ENCODE data around the gene PRH2. TPM values are rescaled to one million over a fixed set of nuclear protein-coding genes. Genes with fewer than 3 reads are reported as not detected.

Gene PRH2
- not detected for total RNA-seq

DNA sequence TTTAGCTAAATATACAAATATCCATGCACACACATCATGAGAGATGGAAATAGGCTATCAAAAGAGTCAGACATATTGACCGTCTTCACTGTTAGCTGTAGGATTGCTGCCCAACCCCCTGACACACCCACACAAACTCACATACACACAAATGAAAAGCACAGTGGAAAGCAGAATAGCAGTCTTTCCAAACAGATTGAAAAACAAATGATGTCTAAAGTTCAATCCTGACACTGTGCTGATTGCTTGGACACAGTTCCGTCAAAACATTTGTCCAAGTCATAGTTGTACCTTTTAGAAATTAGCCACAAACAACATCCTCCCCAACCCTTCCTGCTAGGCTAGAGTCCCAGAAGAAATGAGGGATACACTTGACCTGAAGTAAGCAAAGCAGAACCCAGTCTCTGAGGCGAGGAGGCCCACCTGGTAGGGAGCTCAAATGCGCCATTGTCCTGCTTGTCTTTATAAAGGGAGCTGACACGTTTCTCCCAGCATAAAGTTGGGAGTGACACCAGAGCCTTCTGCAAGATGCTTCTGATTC lies at the start of gene PRH2:
TSS of gene PRH2 (plus strand) at position 491 of the 541 bp plus-strand sequence. CDS start at position 529, 38 bp downstream.
- H3K4me3 ChIP-seq (ENCODE audit: low read length in 3 of 3): no peak within 1 kb of the TSS
- H3K27me3 ChIP-seq (ENCODE audit: control insufficient read depth in 3 of 3, insufficient read depth in 3 of 3, low read length in 3 of 3): no peaks in the 10 kb centered on the region
- H3K36me3 ChIP-seq (ENCODE audit: control insufficient read depth in 3 of 3, insufficient read depth in 3 of 3, low read length in 3 of 3): no peaks in the 10 kb centered on the region
- no peaks in the 10 kb centered on the region for H3K4me1 ChIP-seq (ENCODE audit: control insufficient read depth in 3 of 3, insufficient read depth in 3 of 3, low read length in 3 of 3)
- H3K27ac ChIP-seq (ENCODE audit: low read depth, low read length): no peak within 1 kb of the TSS
- H3K9ac ChIP-seq (ENCODE audit: low read depth in 1 of 3, low read length in 3 of 3): no peak within 1 kb of the TSS
- no peaks in the 10 kb centered on the region for H3K9me3 ChIP-seq (ENCODE audit: control insufficient read depth in 3 of 3, low read length in 3 of 3)

DNA sequence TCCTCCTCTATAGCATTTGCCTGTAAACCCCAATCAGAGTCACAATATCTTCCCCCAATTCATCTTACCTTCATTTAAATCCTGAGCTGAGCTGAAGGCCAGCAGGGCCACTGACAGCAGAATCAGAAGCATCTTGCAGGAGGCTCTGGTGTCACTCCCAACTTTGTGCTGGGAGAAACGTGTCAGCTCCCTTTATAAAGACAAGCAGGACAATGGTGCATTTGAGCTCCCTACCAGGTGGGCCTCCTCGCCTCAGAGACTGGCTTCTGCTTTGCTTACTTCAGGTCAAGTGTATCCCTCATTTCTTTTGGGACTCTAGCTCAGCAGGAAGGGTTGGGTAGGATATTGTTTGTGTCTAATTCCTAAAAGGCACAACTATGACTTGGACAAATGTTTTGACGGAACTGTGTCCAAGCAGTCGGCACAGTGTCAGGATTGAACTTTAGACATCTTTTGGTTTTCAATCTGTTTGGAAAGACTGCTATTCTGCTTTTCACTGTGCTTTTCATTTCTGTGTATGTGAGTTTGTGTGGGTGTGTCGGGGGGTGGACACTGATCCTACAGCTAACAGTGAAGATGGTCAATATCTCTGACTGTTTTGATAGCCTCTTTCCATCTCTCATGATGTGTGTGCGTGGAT lies 44.8 kb upstream of the PRH2 start, which contains the start of gene PRH1:
TSS of gene PRH1 (minus strand) at position 170 of the 640 bp plus-strand sequence. CDS start at position 132, 38 bp downstream.
- Histone ChIP-seq H3K4me3 (ENCODE audit: low read length in 3 of 3) (no peak within 1 kb of the TSS), H3K36me3 (ENCODE audit: control insufficient read depth in 3 of 3, insufficient read depth in 3 of 3, low read length in 3 of 3) (peaks cover 0 to 6% (median 3%) of the 10 kb centered on the region in 3 donors), H3K27me3 (ENCODE audit: control insufficient read depth in 3 of 3, insufficient read depth in 3 of 3, low read length in 3 of 3) (no peaks in the 10 kb centered on the region), H3K9ac (ENCODE audit: low read depth in 1 of 3, low read length in 3 of 3) (no peak within 1 kb of the TSS), H3K4me1 (ENCODE audit: control insufficient read depth in 3 of 3, insufficient read depth in 3 of 3, low read length in 3 of 3) (no peaks in the 10 kb centered on the region), H3K27ac (ENCODE audit: low read depth, low read length) (no peak within 1 kb of the TSS), H3K9me3 (ENCODE audit: control insufficient read depth in 3 of 3, low read length in 3 of 3) (no peaks in the 10 kb centered on the region)

DNA sequence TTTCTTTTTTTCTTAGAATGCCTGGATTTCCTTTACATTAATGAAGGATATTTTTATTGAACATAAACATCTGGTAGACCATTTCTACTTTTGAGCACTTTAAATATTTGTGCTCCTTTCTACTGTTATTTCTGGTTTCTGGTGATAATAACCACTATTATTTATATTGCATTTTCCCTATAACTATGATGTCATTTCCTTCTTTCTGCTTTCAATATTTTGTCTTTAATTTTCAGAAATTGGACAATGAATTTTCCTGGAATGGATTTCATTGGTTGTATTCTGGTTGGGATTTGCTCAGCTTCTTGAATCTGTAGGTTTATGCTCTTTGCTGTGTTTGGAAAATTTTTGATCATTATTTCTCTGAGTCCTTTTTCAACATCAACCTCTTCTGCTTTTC lies 39.8 kb upstream of the PRH2 start:
- H3K9me3 ChIP-seq (ENCODE audit: control insufficient read depth in 3 of 3, low read length in 3 of 3): no peaks in the 10 kb centered on the region

DNA sequence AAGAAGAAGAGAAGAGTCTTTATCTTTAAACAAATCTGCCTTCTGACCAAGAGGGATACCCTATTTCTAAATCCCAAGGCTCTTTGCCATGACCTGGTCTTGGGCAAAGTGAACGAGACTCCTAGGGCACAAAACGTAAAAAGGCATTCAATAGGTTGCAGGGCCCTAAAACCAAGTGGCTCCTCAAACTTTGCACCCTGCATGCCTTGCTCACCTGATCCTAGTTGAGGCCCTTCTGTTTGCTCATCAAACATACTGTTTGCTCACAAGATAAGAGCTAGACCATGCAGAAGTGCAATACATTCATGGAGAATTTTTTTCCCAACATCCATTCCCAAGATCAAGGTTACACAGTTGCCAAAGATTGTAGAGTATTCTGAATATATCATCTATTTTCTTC lies 37.1 kb upstream of the PRH2 start:
- Histone ChIP-seq H3K4me1 (ENCODE audit: control insufficient read depth in 3 of 3, insufficient read depth in 3 of 3, low read length in 3 of 3) (no peaks in the 10 kb centered on the region), H3K36me3 (ENCODE audit: control insufficient read depth in 3 of 3, insufficient read depth in 3 of 3, low read length in 3 of 3) (peaks cover 0 to 3% (median 0%) of the 10 kb centered on the region in 3 donors), H3K27me3 (ENCODE audit: control insufficient read depth in 3 of 3, insufficient read depth in 3 of 3, low read length in 3 of 3) (no peaks in the 10 kb centered on the region), H3K9ac (ENCODE audit: low read depth in 1 of 3, low read length in 3 of 3) (no peak overlapping the region), H3K9me3 (ENCODE audit: control insufficient read depth in 3 of 3, low read length in 3 of 3) (no peaks in the 10 kb centered on the region), H3K4me3 (ENCODE audit: low read length in 3 of 3) (no peak overlapping the region), H3K27ac (ENCODE audit: low read depth, low read length) (no peak overlapping the region)

More for the DNA sequence above, 39.8 kb upstream of the PRH2 start:
- H3K4me3 ChIP-seq (ENCODE audit: low read length in 3 of 3): no peak overlapping the region
- H3K27me3 ChIP-seq (ENCODE audit: control insufficient read depth in 3 of 3, insufficient read depth in 3 of 3, low read length in 3 of 3): no peaks in the 10 kb centered on the region
- no peak overlapping the region for H3K27ac ChIP-seq (ENCODE audit: low read depth, low read length)
- no peak overlapping the region for H3K9ac ChIP-seq (ENCODE audit: low read depth in 1 of 3, low read length in 3 of 3)
- peaks cover 0 to 3% (median 0%) of the 10 kb centered on the region in 3 donors for H3K36me3 ChIP-seq (ENCODE audit: control insufficient read depth in 3 of 3, insufficient read depth in 3 of 3, low read length in 3 of 3)
- no peaks in the 10 kb centered on the region for H3K4me1 ChIP-seq (ENCODE audit: control insufficient read depth in 3 of 3, insufficient read depth in 3 of 3, low read length in 3 of 3)

DNA sequence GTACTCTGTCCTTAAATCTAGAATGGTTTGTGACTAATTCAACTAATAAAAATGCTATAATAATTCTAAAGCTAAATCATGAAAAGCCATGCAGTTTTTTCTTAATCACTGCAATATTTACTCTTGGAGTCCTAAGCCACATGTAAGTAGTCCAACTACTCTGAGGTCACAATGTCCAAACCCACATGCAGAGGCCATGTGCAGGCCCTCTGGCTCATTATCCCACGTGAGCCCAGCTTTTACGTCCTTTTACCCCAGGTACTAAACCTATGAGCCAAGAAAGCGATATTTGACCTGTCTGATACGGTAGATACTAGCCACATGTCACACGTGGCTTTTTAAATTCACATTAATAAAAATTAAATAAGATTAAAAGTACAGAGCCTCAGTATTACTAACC lies 32.2 kb upstream of the PRH2 start:
- Histone ChIP-seq H3K4me3 (ENCODE audit: low read length in 3 of 3) (no peak overlapping the region), H3K4me1 (ENCODE audit: control insufficient read depth in 3 of 3, insufficient read depth in 3 of 3, low read length in 3 of 3) (no peaks in the 10 kb centered on the region), H3K27ac (ENCODE audit: low read depth, low read length) (no peak overlapping the region), H3K9ac (ENCODE audit: low read depth in 1 of 3, low read length in 3 of 3) (no peak overlapping the region), H3K36me3 (ENCODE audit: control insufficient read depth in 3 of 3, insufficient read depth in 3 of 3, low read length in 3 of 3) (peaks cover 0 to 3% (median 2%) of the 10 kb centered on the region in 3 donors), H3K9me3 (ENCODE audit: control insufficient read depth in 3 of 3, low read length in 3 of 3) (no peaks in the 10 kb centered on the region), H3K27me3 (ENCODE audit: control insufficient read depth in 3 of 3, insufficient read depth in 3 of 3, low read length in 3 of 3) (no peaks in the 10 kb centered on the region)

DNA sequence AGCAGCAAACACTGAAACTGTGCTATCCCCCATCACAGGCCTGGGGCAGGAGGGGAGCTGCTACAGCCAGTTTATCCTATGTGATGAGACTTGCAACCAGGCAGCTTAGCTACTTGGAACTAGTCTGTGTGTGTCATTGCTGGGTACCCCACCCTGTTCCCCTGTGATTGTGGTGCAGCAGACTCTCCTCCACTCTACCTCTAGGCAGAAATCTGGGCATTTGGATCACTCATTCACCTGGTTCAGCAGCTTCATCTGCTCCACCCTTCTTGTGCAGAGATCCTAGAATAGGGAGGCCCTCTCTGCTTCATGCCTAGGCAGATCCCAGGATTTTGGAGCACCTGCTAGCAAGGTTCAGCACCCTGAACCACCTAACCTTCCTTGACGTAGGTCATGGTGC lies 28.5 kb upstream of the PRH2 start:
- Histone ChIP-seq H3K4me1 (ENCODE audit: control insufficient read depth in 3 of 3, insufficient read depth in 3 of 3, low read length in 3 of 3) (no peaks in the 10 kb centered on the region), H3K9ac (ENCODE audit: low read depth in 1 of 3, low read length in 3 of 3) (no peak overlapping the region), H3K9me3 (ENCODE audit: control insufficient read depth in 3 of 3, low read length in 3 of 3) (peaks cover 0 to 9% (median 0%) of the 10 kb centered on the region in 3 donors), H3K27me3 (ENCODE audit: control insufficient read depth in 3 of 3, insufficient read depth in 3 of 3, low read length in 3 of 3) (no peaks in the 10 kb centered on the region), H3K27ac (ENCODE audit: low read depth, low read length) (no peak overlapping the region), H3K4me3 (ENCODE audit: low read length in 3 of 3) (no peak overlapping the region), H3K36me3 (ENCODE audit: control insufficient read depth in 3 of 3, insufficient read depth in 3 of 3, low read length in 3 of 3) (peaks cover 0 to 2% (median 0%) of the 10 kb centered on the region in 3 donors)

DNA sequence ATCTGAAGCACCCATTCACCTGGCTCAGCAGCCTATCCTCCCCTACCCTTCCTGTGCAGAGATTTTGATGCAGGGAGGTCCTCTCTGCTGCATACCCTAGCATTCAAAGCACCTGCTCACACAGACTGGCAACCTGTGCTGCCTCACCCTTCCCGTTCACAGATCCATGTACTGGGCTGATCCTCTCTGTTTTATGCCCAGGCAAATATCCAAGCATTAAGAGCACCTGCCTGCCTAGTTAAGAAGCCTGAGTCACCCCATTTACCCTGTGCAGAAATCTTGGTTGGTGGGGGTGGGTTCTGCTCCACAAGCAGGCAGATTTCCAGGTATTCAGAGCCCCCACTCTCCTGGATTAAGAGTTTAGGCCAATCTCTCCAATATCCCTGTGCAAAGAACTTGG lies 28.1 kb upstream of the PRH2 start:
- no peaks in the 10 kb centered on the region for H3K4me1 ChIP-seq (ENCODE audit: control insufficient read depth in 3 of 3, insufficient read depth in 3 of 3, low read length in 3 of 3)
- H3K27me3 ChIP-seq (ENCODE audit: control insufficient read depth in 3 of 3, insufficient read depth in 3 of 3, low read length in 3 of 3): no peaks in the 10 kb centered on the region
- H3K9me3 ChIP-seq (ENCODE audit: control insufficient read depth in 3 of 3, low read length in 3 of 3): peaks cover 0 to 10% (median 0%) of the 10 kb centered on the region in 3 donors
- H3K27ac ChIP-seq (ENCODE audit: low read depth, low read length): no peak overlapping the region
- peaks cover 0 to 2% (median 0%) of the 10 kb centered on the region in 3 donors for H3K36me3 ChIP-seq (ENCODE audit: control insufficient read depth in 3 of 3, insufficient read depth in 3 of 3, low read length in 3 of 3)
- no peak overlapping the region for H3K4me3 ChIP-seq (ENCODE audit: low read length in 3 of 3)
- H3K9ac ChIP-seq (ENCODE audit: low read depth in 1 of 3, low read length in 3 of 3): no peak overlapping the region

DNA sequence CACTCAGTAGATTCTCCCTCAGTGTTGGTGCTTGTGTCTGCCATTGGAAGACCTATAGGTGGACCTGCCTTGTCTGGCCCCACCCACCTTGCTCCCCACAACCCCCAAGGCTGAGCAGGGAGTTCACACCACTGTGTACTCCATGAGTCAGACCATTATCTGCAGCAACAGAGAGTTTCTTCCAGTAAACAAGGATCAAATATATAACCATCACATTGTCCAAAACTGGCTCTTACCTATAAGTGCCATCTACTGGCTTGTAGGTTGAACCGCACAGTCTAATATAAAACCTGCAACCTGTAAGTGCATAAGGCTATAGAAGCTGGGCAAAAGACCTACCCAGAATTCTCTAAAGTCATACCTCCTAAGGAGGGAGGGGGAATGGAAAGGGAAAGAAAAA lies 27.6 kb upstream of the PRH2 start:
- H3K27me3 ChIP-seq (ENCODE audit: control insufficient read depth in 3 of 3, insufficient read depth in 3 of 3, low read length in 3 of 3): no peaks in the 10 kb centered on the region
- H3K9ac ChIP-seq (ENCODE audit: low read depth in 1 of 3, low read length in 3 of 3): no peak overlapping the region
- H3K9me3 ChIP-seq (ENCODE audit: control insufficient read depth in 3 of 3, low read length in 3 of 3): peaks cover 0 to 11% (median 0%) of the 10 kb centered on the region in 3 donors
- H3K36me3 ChIP-seq (ENCODE audit: control insufficient read depth in 3 of 3, insufficient read depth in 3 of 3, low read length in 3 of 3): peaks cover 0 to 2% (median 0%) of the 10 kb centered on the region in 3 donors
- no peak overlapping the region for H3K27ac ChIP-seq (ENCODE audit: low read depth, low read length)
- no peaks in the 10 kb centered on the region for H3K4me1 ChIP-seq (ENCODE audit: control insufficient read depth in 3 of 3, insufficient read depth in 3 of 3, low read length in 3 of 3)
- H3K4me3 ChIP-seq (ENCODE audit: low read length in 3 of 3): no peak overlapping the region

DNA sequence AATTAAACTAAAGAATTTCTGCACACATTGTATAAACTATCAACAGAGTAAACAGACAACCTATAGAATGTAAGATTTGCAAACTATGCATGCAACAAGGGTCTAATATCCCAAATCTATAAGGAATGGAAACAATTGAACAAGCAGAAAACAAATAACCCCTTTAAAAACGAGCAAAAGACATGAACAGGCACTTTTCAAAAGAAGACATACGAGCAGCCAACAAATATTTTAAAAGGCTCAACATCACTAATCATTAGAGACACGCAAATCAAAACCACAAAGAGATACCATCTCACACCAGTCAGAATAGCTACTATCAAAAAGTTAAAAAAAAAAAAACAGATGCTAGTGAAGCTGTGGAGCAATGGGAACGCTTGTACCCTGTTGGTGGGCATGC lies 24.4 kb upstream of the PRH2 start:
- Histone ChIP-seq H3K27me3 (ENCODE audit: control insufficient read depth in 3 of 3, insufficient read depth in 3 of 3, low read length in 3 of 3) (no peaks in the 10 kb centered on the region), H3K9me3 (ENCODE audit: control insufficient read depth in 3 of 3, low read length in 3 of 3) (peaks cover 0 to 11% (median 0%) of the 10 kb centered on the region in 3 donors), H3K4me1 (ENCODE audit: control insufficient read depth in 3 of 3, insufficient read depth in 3 of 3, low read length in 3 of 3) (no peaks in the 10 kb centered on the region), H3K36me3 (ENCODE audit: control insufficient read depth in 3 of 3, insufficient read depth in 3 of 3, low read length in 3 of 3) (no peaks in the 10 kb centered on the region), H3K27ac (ENCODE audit: low read depth, low read length) (no peak overlapping the region), H3K9ac (ENCODE audit: low read depth in 1 of 3, low read length in 3 of 3) (no peak overlapping the region), H3K4me3 (ENCODE audit: low read length in 3 of 3) (no peak overlapping the region)

DNA sequence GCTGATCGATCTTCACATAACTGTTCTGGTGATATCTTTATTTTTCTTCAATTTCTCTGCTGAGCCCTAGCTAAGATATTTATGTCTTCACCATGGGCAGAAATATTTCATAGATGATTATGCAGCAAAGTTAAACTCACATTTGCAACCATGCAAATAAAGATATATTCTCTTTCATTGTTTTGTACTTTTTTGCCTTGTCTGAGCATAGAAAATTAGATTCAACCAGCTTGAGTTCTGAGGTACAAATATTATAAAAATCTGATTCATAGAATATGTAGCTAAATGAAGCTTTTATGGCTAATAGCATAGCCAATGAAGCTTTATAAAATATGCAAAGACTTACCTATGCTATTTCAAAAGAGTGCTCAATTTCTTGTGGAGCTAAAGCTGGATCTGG lies 19.6 kb upstream of the PRH2 start, which contains the start of gene TAS2R13:
TSS of gene TAS2R13 (minus strand) at position 101 of the 400 bp plus-strand sequence. CDS start 264 bp downstream, outside the sequence.
- Histone ChIP-seq H3K4me3 (ENCODE audit: low read length in 3 of 3) (no peak within 1 kb of the TSS), H3K36me3 (ENCODE audit: control insufficient read depth in 3 of 3, insufficient read depth in 3 of 3, low read length in 3 of 3) (no peaks in the 10 kb centered on the region), H3K27me3 (ENCODE audit: control insufficient read depth in 3 of 3, insufficient read depth in 3 of 3, low read length in 3 of 3) (no peaks in the 10 kb centered on the region), H3K9me3 (ENCODE audit: control insufficient read depth in 3 of 3, low read length in 3 of 3) (peaks cover 0 to 3% (median 0%) of the 10 kb centered on the region in 3 donors), H3K4me1 (ENCODE audit: control insufficient read depth in 3 of 3, insufficient read depth in 3 of 3, low read length in 3 of 3) (no peaks in the 10 kb centered on the region), H3K27ac (ENCODE audit: low read depth, low read length) (no peak within 1 kb of the TSS), H3K9ac (ENCODE audit: low read depth in 1 of 3, low read length in 3 of 3) (no peak within 1 kb of the TSS)

Measured in skeletal muscle tissue (tissue), 4 donors.